H9 (cell line): ENCODE data around the gene TMEM132C. TPM values are rescaled to one million over a fixed set of nuclear protein-coding genes. Genes with fewer than 3 reads are reported as not detected.

Source experiments
- DNase-seq: peaks from one replicate; pipeline ENCODE4 v3.0.0-alpha.2; 2017
- H2AFZ ChIP-seq: one replicate; pipeline ENCODE4 v1.6.1; 2013; ENCODE audit warnings: mild to moderate bottlenecking, low read length, control low read depth, moderate library complexity
- H2AK5ac ChIP-seq: 2 replicates; pipeline ENCODE4 v1.6.1; 2013; ENCODE audit warnings: low read length, control low read depth, mixed read lengths; ENCODE audit not compliant: insufficient read length
- H2BK120ac ChIP-seq: one replicate; pipeline ENCODE4 v1.6.1; 2013; ENCODE audit warnings: low read depth, mild to moderate bottlenecking, low read length, control low read depth, inconsistent platforms; ENCODE audit not compliant: poor library complexity, severe bottlenecking
- H2BK12ac ChIP-seq: 2 replicates; pipeline ENCODE4 v1.6.1; 2013; ENCODE audit warnings: low read length, control low read depth, mixed read lengths, low read depth; ENCODE audit not compliant: insufficient read length
- H2BK15ac ChIP-seq: 2 replicates; pipeline ENCODE4 v1.6.1; 2013; ENCODE audit warnings: low read depth, low read length, control low read depth
- H2BK20ac ChIP-seq: one replicate; pipeline ENCODE4 v1.6.1; 2013; ENCODE audit warnings: low read depth, mild to moderate bottlenecking, low read length, control low read depth, inconsistent platforms; ENCODE audit not compliant: poor library complexity, severe bottlenecking
- H2BK5ac ChIP-seq: 2 replicates; pipeline ENCODE4 v1.6.1; 2013; ENCODE audit warnings: low read length, control low read depth, mixed read lengths; ENCODE audit not compliant: insufficient read length
- H3K14ac ChIP-seq: 2 replicates; pipeline ENCODE4 v1.6.1; 2013; ENCODE audit warnings: low read length, control low read depth; ENCODE audit not compliant: insufficient read depth
- H3K18ac ChIP-seq: 2 replicates; pipeline ENCODE4 v1.6.1; 2013; ENCODE audit warnings: low read depth, mild to moderate bottlenecking, mixed read lengths, low read length, control low read depth; ENCODE audit not compliant: insufficient read length
- H3K23ac ChIP-seq: 2 replicates; pipeline ENCODE4 v1.6.1; 2013; ENCODE audit warnings: low read length, control low read depth, mixed read lengths, low read depth; ENCODE audit not compliant: insufficient read length
- H3K23me2 ChIP-seq: 2 replicates; pipeline ENCODE4 v1.6.1; 2013; ENCODE audit warnings: low read depth, mild to moderate bottlenecking, mixed read lengths, low read length, control low read depth; ENCODE audit not compliant: insufficient read length, poor library complexity, severe bottlenecking
- H3K27ac ChIP-seq: 2 replicates; pipeline ENCODE4 v1.5.1; 2013; ENCODE audit warnings: low read length, control low read depth, mixed read lengths, low read depth; ENCODE audit not compliant: insufficient read length
- H3K27me3 ChIP-seq: 2 replicates; pipeline ENCODE4 v1.6.1; 2013; ENCODE audit warnings: low read length, control low read depth, inconsistent platforms; ENCODE audit not compliant: insufficient read depth
- H3K4ac ChIP-seq: 2 replicates; pipeline ENCODE4 v1.6.1; 2013; ENCODE audit warnings: low read depth, mild to moderate bottlenecking, control low read depth, inconsistent platforms, low read length, moderate library complexity
- H3K4me1 ChIP-seq: 2 replicates; pipeline ENCODE4 v1.6.1; 2013; ENCODE audit warnings: low read length, control low read depth, inconsistent platforms; ENCODE audit not compliant: insufficient read depth
- H3K4me2 ChIP-seq: 2 replicates; pipeline ENCODE4 v1.6.1; 2013; ENCODE audit warnings: low read length, control low read depth, mixed read lengths; ENCODE audit not compliant: insufficient read length, insufficient read depth
- H3K56ac ChIP-seq: 2 replicates; pipeline ENCODE4 v1.6.1; 2013; ENCODE audit warnings: low read depth, mild to moderate bottlenecking, mixed read lengths, low read length, control low read depth; ENCODE audit not compliant: insufficient read length
- H3K79me1 ChIP-seq: 2 replicates; pipeline ENCODE4 v1.6.1; 2013; ENCODE audit warnings: low read depth, mild to moderate bottlenecking, moderate library complexity, low read length, control low read depth, inconsistent platforms; ENCODE audit not compliant: insufficient read depth, poor library complexity, severe bottlenecking
- H3K79me2 ChIP-seq: 2 replicates; pipeline ENCODE4 v1.6.1; 2013; ENCODE audit warnings: low read length, control low read depth, inconsistent platforms; ENCODE audit not compliant: insufficient read depth
- H3K9ac ChIP-seq: 2 replicates; pipeline ENCODE4 v1.6.1; 2013; ENCODE audit warnings: low read length, control low read depth, mixed read lengths; ENCODE audit not compliant: insufficient read length; ENCODE audit errors: extremely low read depth
- H3K9me3 ChIP-seq: one replicate; pipeline ENCODE4 v1.6.1; 2013; ENCODE audit warnings: low read depth, low read length, inconsistent platforms; ENCODE audit not compliant: control insufficient read depth
- H3T11ph ChIP-seq: one replicate; pipeline ENCODE4 v1.6.1; 2013; ENCODE audit warnings: mild to moderate bottlenecking, low read length, control low read depth, inconsistent platforms
- H4K20me1 ChIP-seq: one replicate; pipeline ENCODE4 v1.6.1; 2013; ENCODE audit not compliant: control insufficient read depth, insufficient read length, insufficient read depth
- H4K5ac ChIP-seq: 2 replicates; pipeline ENCODE4 v1.6.1; 2013; ENCODE audit warnings: low read depth, mild to moderate bottlenecking, mixed read lengths, low read length, control low read depth; ENCODE audit not compliant: insufficient read length
- H4K8ac ChIP-seq: replicated peaks from 2 replicates; pipeline ENCODE4 v1.6.1; 2013; ENCODE audit warnings: low read length, control low read depth, mixed read lengths, low read depth; ENCODE audit not compliant: insufficient read length
- H4K91ac ChIP-seq: 2 replicates; pipeline ENCODE4 v1.6.1; 2013; ENCODE audit warnings: low read depth, mild to moderate bottlenecking, moderate library complexity, mixed read lengths, low read length, control low read depth; ENCODE audit not compliant: insufficient read length
- H3K27ac Mint-ChIP-seq, 3 experiments: 2 replicates in 2 of 3; 3 replicates in 1 of 3; pipeline ENCODE4 v1.8.0; 2020 to 2021; ENCODE audit warnings: mixed read lengths in 3 of 3, mild to moderate bottlenecking in 1 of 3, moderate library complexity in 1 of 3
- H3K27me3 Mint-ChIP-seq: 2 replicates; pipeline ENCODE4 v1.8.0; 2021; ENCODE audit warnings: low read depth, mild to moderate bottlenecking, moderate library complexity, mixed read lengths
- H3K36me3 Mint-ChIP-seq, 3 experiments: 2 replicates in 2 of 3; 3 replicates in 1 of 3; pipeline ENCODE4 v1.8.0; 2020 to 2021; ENCODE audit warnings: low read depth in 3 of 3, mixed read lengths in 3 of 3; ENCODE audit not compliant: insufficient read depth in 1 of 3
- H3K4me1 Mint-ChIP-seq, 2 experiments: 2 replicates each; pipeline ENCODE4 v1.8.0; 2020; ENCODE audit warnings: mixed read lengths in 2 of 2
- H3K4me3 Mint-ChIP-seq, 2 experiments: 2 replicates in 1 of 2; 3 replicates in 1 of 2; pipeline ENCODE4 v1.8.0; 2020 to 2021; ENCODE audit warnings: mild to moderate bottlenecking in 2 of 2, mixed read lengths in 2 of 2, moderate library complexity in 1 of 2
- H3K9me3 Mint-ChIP-seq, 2 experiments: 2 replicates in 1 of 2; 3 replicates in 1 of 2; pipeline ENCODE4 v1.8.0; 2020; ENCODE audit warnings: mild to moderate bottlenecking in 2 of 2, mixed read lengths in 2 of 2, moderate library complexity in 1 of 2
- WGBS: extraction: QIAGEN DNeasy Blood & Tissue Kit; methylation state at CpG from one replicate; pipeline ENCODE4 v1.1.7; 2013; ENCODE audit warnings: missing lambda C conversion rate, low lambda C conversion rate, mixed read lengths; ENCODE audit not compliant: insufficient read length; ENCODE audit errors: extremely low coverage; 5-methylcytosine and 5-hydroxymethylcytosine counted together
- total RNA-seq: library from RNA; stranded (reverse); gene quantifications from 2 replicates; pipeline ENCODE4 v1.2.1, GENCODE V29; 2021
- TF ChIP-seq, protein P1 (sequence below): fragments of 200-600 bp; sonication (generic); conservative IDR thresholded peaks from 3 replicates; pipeline ENCODE4 v1.8.0; 2021; ENCODE audit warnings: antibody characterized with exemption, mild to moderate bottlenecking

TMEM132C gene
- total RNA-seq, 1 experiment from 2014 or later, result 0.22 TPM

DNA sequence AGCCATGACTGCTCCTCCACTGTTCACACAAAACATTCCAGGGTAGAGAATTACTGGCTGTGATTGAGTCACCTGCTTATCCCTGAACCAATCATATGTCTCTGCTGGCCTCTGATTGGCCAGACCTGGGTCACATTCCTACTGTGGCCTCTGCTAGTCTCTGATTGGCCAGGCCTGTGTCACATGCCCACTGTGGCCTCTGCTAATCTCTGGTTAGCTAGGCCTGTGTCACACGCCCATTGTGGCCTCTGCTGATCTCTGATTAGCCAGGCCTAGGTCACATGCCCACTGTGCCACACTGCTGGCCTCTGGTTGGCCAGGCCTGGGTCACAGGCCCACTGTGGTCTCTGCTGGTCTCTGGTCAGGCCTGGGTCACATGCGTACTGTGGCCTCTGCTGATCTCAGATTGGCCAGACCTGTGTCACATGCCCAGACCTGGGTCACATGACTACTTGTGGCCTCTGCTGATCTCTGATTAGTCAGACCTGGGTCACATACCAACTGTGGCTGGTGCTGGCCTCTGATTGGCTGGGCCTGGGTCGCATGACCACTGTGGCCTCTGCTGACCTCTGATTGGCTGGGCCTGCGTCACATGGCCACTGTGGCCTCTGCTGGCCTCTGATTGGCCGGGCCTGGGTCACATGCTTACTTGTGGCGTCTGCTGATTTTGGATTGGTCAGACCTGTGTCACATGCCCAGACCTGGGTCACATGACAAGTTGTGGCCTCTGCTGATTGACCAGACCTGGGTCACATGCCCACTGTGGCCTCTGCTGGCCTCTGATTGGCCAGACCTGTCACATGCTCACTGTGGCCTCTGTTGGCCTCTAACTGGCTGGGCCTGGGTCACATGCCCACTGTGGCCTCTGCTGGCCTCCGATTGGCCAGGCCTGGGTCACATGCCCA lies 305.2 kb downstream of the TMEM132C start:
- Histone ChIP-seq H3K4me1 (no peaks in the 10 kb centered on the region), H4K20me1 (no peaks in the 10 kb centered on the region), H2BK20ac (no peak overlapping the region), H3K4ac (no peak overlapping the region), H3K4me2 (no peak overlapping the region), H3K27me3 (no peaks in the 10 kb centered on the region; the same call in 1 of the 2 replicates), H3K27ac (no peak overlapping the region), H3K9me3 (no peaks in the 10 kb centered on the region), H4K8ac (no peak overlapping the region), H3K23me2 (no peaks in the 10 kb centered on the region), H3K79me1 (no peaks in the 10 kb centered on the region), H3K56ac (no peak overlapping the region), H3K79me2 (no peaks in the 10 kb centered on the region), H2AK5ac (no peak overlapping the region), H4K91ac (no peak overlapping the region), H2BK5ac (no peak overlapping the region), H2BK12ac (no peak overlapping the region), H3K23ac (no peak overlapping the region), H3T11ph (no peak overlapping the region), H2AFZ (no peak overlapping the region), H4K5ac (no peak overlapping the region), H3K9ac (no peak overlapping the region), H3K18ac (no peak overlapping the region), H2BK15ac (no peak overlapping the region), H2BK120ac (no peak overlapping the region), H3K14ac (no peak overlapping the region)
- Mint-ChIP-seq H3K27me3 (peaks cover 36% of the 10 kb centered on the region), H3K9me3 (peaks cover 0 to 5% of the 10 kb centered on the region in 2 experiments; a peak in 1 of 5 replicates), H3K36me3 (peaks cover 0 to 10% (median 2%) of the 10 kb centered on the region in 3 experiments; a peak in 2 of 7 replicates), H3K27ac (no peak overlapping the region), H3K4me3 (no peak overlapping the region; a peak in 1 of 5 replicates), H3K4me1 (0 out of 4 replicates have a peak, but pooled peaks cover 0 to 2% of the 10 kb centered on the region in 2 experiments)
- TF ChIP-seq, protein P1, sequence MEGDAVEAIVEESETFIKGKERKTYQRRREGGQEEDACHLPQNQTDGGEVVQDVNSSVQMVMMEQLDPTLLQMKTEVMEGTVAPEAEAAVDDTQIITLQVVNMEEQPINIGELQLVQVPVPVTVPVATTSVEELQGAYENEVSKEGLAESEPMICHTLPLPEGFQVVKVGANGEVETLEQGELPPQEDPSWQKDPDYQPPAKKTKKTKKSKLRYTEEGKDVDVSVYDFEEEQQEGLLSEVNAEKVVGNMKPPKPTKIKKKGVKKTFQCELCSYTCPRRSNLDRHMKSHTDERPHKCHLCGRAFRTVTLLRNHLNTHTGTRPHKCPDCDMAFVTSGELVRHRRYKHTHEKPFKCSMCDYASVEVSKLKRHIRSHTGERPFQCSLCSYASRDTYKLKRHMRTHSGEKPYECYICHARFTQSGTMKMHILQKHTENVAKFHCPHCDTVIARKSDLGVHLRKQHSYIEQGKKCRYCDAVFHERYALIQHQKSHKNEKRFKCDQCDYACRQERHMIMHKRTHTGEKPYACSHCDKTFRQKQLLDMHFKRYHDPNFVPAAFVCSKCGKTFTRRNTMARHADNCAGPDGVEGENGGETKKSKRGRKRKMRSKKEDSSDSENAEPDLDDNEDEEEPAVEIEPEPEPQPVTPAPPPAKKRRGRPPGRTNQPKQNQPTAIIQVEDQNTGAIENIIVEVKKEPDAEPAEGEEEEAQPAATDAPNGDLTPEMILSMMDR, result no peak
- WGBS, result no CpG with 5 or more reads among the region's 7 CpGs
- DNase-seq, result no peak
